HFFc6 (cell line): ENCODE measurements around the gene SYT8. TPM values are rescaled to one million over a fixed set of nuclear protein-coding genes. Genes with fewer than 3 reads are reported as not detected.

ENCODE experiments used
- DNase-seq: peaks from one replicate; pipeline ENCODE4 v3.0.0-alpha.2; 2018
- H3K27ac Mint-ChIP-seq: 2 replicates; pipeline ENCODE4 v1.8.0; 2020; ENCODE audit warnings: mild to moderate bottlenecking, mixed read lengths
- H3K27me3 Mint-ChIP-seq: 2 replicates; pipeline ENCODE4 v1.8.0; 2021; ENCODE audit warnings: mild to moderate bottlenecking, moderate library complexity, mixed read lengths; ENCODE audit not compliant: insufficient read depth
- H3K36me3 Mint-ChIP-seq: 2 replicates; pipeline ENCODE4 v1.8.0; 2021; ENCODE audit warnings: low read depth, mixed read lengths
- H3K4me1 Mint-ChIP-seq: 2 replicates; pipeline ENCODE4 v1.8.0; 2020; ENCODE audit warnings: low read depth, mixed read lengths
- H3K4me3 Mint-ChIP-seq: 2 replicates; pipeline ENCODE4 v1.8.0; 2020; ENCODE audit warnings: mild to moderate bottlenecking, moderate library complexity, mixed read lengths
- H3K9me3 Mint-ChIP-seq: 2 replicates; pipeline ENCODE4 v1.8.0; 2020; ENCODE audit warnings: mild to moderate bottlenecking, mixed read lengths
- total RNA-seq, 6 experiments: library from RNA; stranded (reverse); fragmentation: NEBNext Ultra II Directional; extraction: Animal tissue kit (Norgen Biotek cat#: 25700); gene quantifications; 2 replicates in 1 of 6; 3 replicates in 5 of 6; pipeline ENCODE4 v1.2.3, GENCODE V29; 2021
- TF ChIP-seq, protein P1 (sequence below): fragments of 200-600 bp; sonication (generic); IDR thresholded peaks from 2 replicates; pipeline ENCODE4 v1.5.0; 2021; ENCODE audit warnings: antibody characterized with exemption, mild to moderate bottlenecking

Gene SYT8
- total RNA-seq, 6 experiments from 2014 or later = not detected

GRCh38 chr11:1842149-1843097, 7.6 kb downstream of the SYT8 start:
- H3K4me3 Mint-ChIP-seq = no peak overlapping the region

GRCh38 chr11:1843098-1843473, 8.3 kb downstream of the SYT8 start:
- Mint-ChIP-seq H3K27ac (no peak overlapping the region), H3K4me3 (no peak overlapping the region), H3K4me1 (no peaks in the 10 kb centered on the region; the same call in 1 of the 2 replicates), H3K36me3 (no peaks in the 10 kb centered on the region), H3K9me3 (no peaks in the 10 kb centered on the region), H3K27me3 (peaks cover 31% of the 10 kb centered on the region)
- TF ChIP-seq, protein P1, sequence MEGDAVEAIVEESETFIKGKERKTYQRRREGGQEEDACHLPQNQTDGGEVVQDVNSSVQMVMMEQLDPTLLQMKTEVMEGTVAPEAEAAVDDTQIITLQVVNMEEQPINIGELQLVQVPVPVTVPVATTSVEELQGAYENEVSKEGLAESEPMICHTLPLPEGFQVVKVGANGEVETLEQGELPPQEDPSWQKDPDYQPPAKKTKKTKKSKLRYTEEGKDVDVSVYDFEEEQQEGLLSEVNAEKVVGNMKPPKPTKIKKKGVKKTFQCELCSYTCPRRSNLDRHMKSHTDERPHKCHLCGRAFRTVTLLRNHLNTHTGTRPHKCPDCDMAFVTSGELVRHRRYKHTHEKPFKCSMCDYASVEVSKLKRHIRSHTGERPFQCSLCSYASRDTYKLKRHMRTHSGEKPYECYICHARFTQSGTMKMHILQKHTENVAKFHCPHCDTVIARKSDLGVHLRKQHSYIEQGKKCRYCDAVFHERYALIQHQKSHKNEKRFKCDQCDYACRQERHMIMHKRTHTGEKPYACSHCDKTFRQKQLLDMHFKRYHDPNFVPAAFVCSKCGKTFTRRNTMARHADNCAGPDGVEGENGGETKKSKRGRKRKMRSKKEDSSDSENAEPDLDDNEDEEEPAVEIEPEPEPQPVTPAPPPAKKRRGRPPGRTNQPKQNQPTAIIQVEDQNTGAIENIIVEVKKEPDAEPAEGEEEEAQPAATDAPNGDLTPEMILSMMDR = no peak
- no peak for DNase-seq

More at GRCh38 chr11:1842149-1843097, 7.6 kb downstream of the SYT8 start:
- TF ChIP-seq, protein P1 = no peak
- DNase-seq = no peak
- Mint-ChIP-seq H3K27me3 (peaks cover 25% of the 10 kb centered on the region), H3K36me3 (no peaks in the 10 kb centered on the region), H3K9me3 (no peaks in the 10 kb centered on the region), H3K4me1 (no peaks in the 10 kb centered on the region; the same call in 1 of the 2 replicates), H3K27ac (no peak overlapping the region)

DNA sequence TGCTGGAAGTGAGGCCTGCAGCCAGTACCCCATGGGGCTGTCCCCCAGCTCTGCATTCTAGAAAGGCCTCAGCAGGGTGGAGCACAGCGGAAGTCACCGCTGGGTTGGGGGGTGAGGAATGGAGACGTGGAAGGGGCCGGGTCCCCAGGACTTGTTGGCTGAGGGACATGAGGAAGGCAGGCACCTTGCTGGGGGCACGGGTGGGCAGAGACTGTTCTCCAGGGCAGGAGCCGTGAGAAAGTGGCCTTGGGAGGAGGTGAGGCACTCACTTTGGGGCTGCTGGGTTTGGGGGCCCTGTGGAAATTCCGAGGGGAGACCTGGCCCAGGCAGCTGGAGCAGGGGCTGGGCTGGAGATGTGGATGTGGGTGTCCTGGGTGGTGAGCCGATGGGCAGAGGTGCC, 9.0 kb downstream of the SYT8 start:
- TF ChIP-seq, protein P1 = no peak
- Mint-ChIP-seq H3K36me3 (no peaks in the 10 kb centered on the region), H3K27me3 (peaks cover 33% of the 10 kb centered on the region), H3K9me3 (no peaks in the 10 kb centered on the region), H3K4me3 (no peak overlapping the region), H3K27ac (no peak overlapping the region), H3K4me1 (no peaks in the 10 kb centered on the region; the same call in 1 of the 2 replicates)
- no peak for DNase-seq

DNA sequence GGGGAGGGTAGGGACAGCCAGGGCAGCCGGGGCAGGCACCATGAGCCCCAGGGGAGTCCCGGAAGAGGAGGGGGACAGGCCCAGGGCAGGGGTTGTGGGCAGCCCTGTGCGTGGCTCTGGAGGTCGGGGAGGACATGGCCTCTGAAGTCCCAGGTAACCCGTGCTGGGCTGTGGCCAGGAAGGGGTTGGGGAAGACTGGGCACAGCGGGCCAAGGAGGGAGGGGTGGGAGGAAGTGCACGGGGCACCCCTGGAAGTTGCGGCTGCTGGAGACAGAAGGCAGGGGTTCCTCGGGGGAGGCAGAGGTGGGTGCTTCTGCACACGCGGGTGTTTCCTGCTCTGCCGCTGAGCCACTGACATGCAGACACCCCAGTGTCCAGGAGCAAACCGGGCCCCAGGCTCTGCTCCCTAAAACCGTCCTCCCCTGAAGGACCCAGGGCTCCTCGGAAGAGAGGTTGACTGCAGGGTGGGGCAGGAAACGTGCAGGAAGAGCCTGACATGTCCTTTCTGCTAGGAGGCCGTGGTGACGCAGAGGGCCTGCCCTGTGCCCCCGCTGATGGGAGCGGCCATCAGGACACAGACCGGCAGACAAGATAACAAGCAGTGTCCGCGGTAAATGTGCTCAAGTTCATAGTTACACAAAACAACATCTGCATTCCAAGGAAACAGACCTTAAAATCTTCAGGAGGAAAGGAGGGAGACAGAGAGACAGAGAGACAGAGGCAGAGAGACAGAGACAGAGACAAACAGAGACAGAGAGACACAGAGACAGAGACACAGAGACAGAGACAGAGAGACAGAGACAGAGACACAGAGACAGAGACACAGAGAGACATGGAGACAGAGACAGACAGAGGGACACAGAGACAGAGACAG, 9.7 kb downstream of the SYT8 start:
- no peak for DNase-seq
- H3K4me3 Mint-ChIP-seq = no peak overlapping the region
- H3K27ac Mint-ChIP-seq = no peak overlapping the region
- no peaks in the 10 kb centered on the region for H3K36me3 Mint-ChIP-seq
- H3K27me3 Mint-ChIP-seq = peaks cover 38% of the 10 kb centered on the region
- H3K9me3 Mint-ChIP-seq = no peaks in the 10 kb centered on the region
- H3K4me1 Mint-ChIP-seq = no peaks in the 10 kb centered on the region; the same call in 1 of the 2 replicates
- TF ChIP-seq, protein P1 = no peak

DNA sequence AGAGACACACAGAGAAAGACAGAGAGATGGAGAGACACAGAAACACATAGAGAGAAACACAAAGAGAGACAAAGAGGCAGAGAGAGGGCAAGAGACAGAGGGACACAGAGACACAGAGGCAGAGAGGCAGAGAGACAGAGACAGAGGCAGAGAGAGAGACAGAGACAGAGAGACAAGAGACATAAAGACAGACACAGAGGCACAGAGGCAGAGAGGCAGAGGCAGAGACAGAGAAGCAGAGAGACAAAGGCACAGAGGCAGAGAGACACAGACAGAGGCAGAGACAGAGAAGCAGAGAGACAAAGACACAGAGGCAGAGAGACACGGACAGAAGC, 10.3 kb downstream of the SYT8 start:
- H3K36me3 Mint-ChIP-seq = no peaks in the 10 kb centered on the region
- DNase-seq = no peak
- no peaks in the 10 kb centered on the region for H3K9me3 Mint-ChIP-seq
- H3K27ac Mint-ChIP-seq = no peak overlapping the region
- H3K4me3 Mint-ChIP-seq = no peak overlapping the region
- TF ChIP-seq, protein P1 = no peak
- H3K4me1 Mint-ChIP-seq = no peaks in the 10 kb centered on the region; the same call in 1 of the 2 replicates
- peaks cover 38% of the 10 kb centered on the region for H3K27me3 Mint-ChIP-seq
